Measurements from ENCODE around the gene ACSF3. TPM values are rescaled to one million over a fixed set of nuclear protein-coding genes. Genes with fewer than 3 reads are reported as not detected.

ACSF3 gene
- total RNA-seq, 1 donor from 2014 or later = 25.8 TPM

- DNase-seq (ENCODE audit: low read depth) (no peak), FAIRE-seq (no peak)
- no peak overlapping the region for H3K4me3 ChIP-seq (ENCODE audit: low read depth, low read length)
- H3K27me3 ChIP-seq (ENCODE audit: control insufficient read depth, insufficient read depth, low read length) = no peaks in the 10 kb centered on the region
- peaks cover 11% of the 10 kb centered on the region for H3K36me3 ChIP-seq (ENCODE audit: control insufficient read depth, insufficient read depth, low read length)
- TF ChIP-seq, protein P1, sequence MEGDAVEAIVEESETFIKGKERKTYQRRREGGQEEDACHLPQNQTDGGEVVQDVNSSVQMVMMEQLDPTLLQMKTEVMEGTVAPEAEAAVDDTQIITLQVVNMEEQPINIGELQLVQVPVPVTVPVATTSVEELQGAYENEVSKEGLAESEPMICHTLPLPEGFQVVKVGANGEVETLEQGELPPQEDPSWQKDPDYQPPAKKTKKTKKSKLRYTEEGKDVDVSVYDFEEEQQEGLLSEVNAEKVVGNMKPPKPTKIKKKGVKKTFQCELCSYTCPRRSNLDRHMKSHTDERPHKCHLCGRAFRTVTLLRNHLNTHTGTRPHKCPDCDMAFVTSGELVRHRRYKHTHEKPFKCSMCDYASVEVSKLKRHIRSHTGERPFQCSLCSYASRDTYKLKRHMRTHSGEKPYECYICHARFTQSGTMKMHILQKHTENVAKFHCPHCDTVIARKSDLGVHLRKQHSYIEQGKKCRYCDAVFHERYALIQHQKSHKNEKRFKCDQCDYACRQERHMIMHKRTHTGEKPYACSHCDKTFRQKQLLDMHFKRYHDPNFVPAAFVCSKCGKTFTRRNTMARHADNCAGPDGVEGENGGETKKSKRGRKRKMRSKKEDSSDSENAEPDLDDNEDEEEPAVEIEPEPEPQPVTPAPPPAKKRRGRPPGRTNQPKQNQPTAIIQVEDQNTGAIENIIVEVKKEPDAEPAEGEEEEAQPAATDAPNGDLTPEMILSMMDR (IDR thresholded peaks at IDR 0.05; ENCODE audit: insufficient read depth, low read length, severe bottlenecking) = no peak
Observed at GRCh38 chr16:89138843-89139520, 45.3 kb downstream of the ACSF3 start.

GRCh38 chr16:89139907-89140361 is 46.3 kb downstream of the ACSF3 start:
- Histone ChIP-seq H3K4me3 (ENCODE audit: low read depth, low read length) (no peak overlapping the region), H3K27me3 (ENCODE audit: control insufficient read depth, insufficient read depth, low read length) (no peaks in the 10 kb centered on the region), H3K36me3 (ENCODE audit: control insufficient read depth, insufficient read depth, low read length) (peaks cover 10% of the 10 kb centered on the region)
- FAIRE-seq = no peak
- no peak for DNase-seq (ENCODE audit: low read depth)
- TF ChIP-seq, protein P1 (IDR thresholded peaks at IDR 0.05; ENCODE audit: insufficient read depth, low read length, severe bottlenecking) = no peak

DNA sequence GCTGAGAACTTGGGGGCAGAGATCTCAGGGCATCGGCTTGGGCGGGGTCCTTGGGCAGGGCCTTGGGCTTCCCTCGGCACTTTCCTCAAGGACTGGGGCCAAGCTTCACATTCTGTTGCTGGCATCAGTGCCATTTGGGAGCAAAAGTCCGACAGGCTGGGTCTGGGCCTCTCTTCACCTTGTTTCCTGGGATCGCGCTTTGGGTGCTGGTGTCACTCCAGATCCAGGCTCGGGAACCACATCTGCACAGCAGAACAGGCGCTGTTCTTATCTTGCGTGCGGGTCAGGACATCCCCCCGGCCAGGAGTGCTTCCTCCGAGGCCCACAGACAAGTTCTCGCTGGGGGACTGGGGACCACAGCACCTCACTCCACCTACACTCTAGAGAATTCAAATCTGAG is 46.7 kb downstream of the ACSF3 start:
- FAIRE-seq = no peak
- Histone ChIP-seq H3K4me3 (ENCODE audit: low read depth, low read length) (no peak overlapping the region), H3K36me3 (ENCODE audit: control insufficient read depth, insufficient read depth, low read length) (peaks cover 11% of the 10 kb centered on the region), H3K27me3 (ENCODE audit: control insufficient read depth, insufficient read depth, low read length) (no peaks in the 10 kb centered on the region)
- TF ChIP-seq, protein P1 (IDR thresholded peaks at IDR 0.05; ENCODE audit: insufficient read depth, low read length, severe bottlenecking) = no peak
- DNase-seq (ENCODE audit: low read depth) = no peak

- Histone ChIP-seq H3K4me3 (ENCODE audit: low read depth, low read length) (no peak overlapping the region), H3K27me3 (ENCODE audit: control insufficient read depth, insufficient read depth, low read length) (no peaks in the 10 kb centered on the region), H3K36me3 (ENCODE audit: control insufficient read depth, insufficient read depth, low read length) (peaks cover 18% of the 10 kb centered on the region)
- peak; percentile 70 for FAIRE-seq
- TF ChIP-seq, protein P1 (IDR thresholded peaks at IDR 0.05; ENCODE audit: insufficient read depth, low read length, severe bottlenecking) = no peak
- DNase-seq (ENCODE audit: low read depth) = no peak
Observed at GRCh38 chr16:89140981-89141883, 47.6 kb downstream of the ACSF3 start.

- TF ChIP-seq, protein P1 (IDR thresholded peaks at IDR 0.05; ENCODE audit: insufficient read depth, low read length, severe bottlenecking) = no peak
Observed at GRCh38 chr16:89141884-89142267, 48.2 kb downstream of the ACSF3 start.

More at GRCh38 chr16:89141884-89142267, 48.2 kb downstream of the ACSF3 start:
- Histone ChIP-seq H3K27me3 (ENCODE audit: control insufficient read depth, insufficient read depth, low read length) (no peaks in the 10 kb centered on the region), H3K36me3 (ENCODE audit: control insufficient read depth, insufficient read depth, low read length) (peaks cover 18% of the 10 kb centered on the region), H3K4me3 (ENCODE audit: low read depth, low read length) (no peak overlapping the region)
- DNase-seq (ENCODE audit: low read depth) (no peak), FAIRE-seq (no peak)
